Measurements from ENCODE around the gene DIS3.
"Not testable (repeated sequence)": the region's sequence is repeated elsewhere in the genome, so short reads cannot be mapped to it uniquely, and the experiment has no call there.

Gene DIS3, protein sequence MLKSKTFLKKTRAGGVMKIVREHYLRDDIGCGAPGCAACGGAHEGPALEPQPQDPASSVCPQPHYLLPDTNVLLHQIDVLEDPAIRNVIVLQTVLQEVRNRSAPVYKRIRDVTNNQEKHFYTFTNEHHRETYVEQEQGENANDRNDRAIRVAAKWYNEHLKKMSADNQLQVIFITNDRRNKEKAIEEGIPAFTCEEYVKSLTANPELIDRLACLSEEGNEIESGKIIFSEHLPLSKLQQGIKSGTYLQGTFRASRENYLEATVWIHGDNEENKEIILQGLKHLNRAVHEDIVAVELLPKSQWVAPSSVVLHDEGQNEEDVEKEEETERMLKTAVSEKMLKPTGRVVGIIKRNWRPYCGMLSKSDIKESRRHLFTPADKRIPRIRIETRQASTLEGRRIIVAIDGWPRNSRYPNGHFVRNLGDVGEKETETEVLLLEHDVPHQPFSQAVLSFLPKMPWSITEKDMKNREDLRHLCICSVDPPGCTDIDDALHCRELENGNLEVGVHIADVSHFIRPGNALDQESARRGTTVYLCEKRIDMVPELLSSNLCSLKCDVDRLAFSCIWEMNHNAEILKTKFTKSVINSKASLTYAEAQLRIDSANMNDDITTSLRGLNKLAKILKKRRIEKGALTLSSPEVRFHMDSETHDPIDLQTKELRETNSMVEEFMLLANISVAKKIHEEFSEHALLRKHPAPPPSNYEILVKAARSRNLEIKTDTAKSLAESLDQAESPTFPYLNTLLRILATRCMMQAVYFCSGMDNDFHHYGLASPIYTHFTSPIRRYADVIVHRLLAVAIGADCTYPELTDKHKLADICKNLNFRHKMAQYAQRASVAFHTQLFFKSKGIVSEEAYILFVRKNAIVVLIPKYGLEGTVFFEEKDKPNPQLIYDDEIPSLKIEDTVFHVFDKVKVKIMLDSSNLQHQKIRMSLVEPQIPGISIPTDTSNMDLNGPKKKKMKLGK

GRCh38 chr13:72781451-72782439 lies at the start of gene DIS3, which contains the start of gene PIBF1:
Gene DIS3, minus strand, starts transcription at chr13:72781900. Its CDS starts 68 bp downstream, at chr13:72781832.
Gene PIBF1, plus strand, starts transcription at chr13:72782133. Its CDS starts 1,337 bp downstream, at chr13:72783470.
- peak; percentile 91 for DNase-seq (ENCODE audit: extremely low read depth, low read depth)
- TF ChIP-seq CTCF (IDR thresholded peaks at IDR 0.05; ENCODE audit: low read depth, low read length) = peak; percentile 1; the same call in 1 of the 2 replicates

DNA sequence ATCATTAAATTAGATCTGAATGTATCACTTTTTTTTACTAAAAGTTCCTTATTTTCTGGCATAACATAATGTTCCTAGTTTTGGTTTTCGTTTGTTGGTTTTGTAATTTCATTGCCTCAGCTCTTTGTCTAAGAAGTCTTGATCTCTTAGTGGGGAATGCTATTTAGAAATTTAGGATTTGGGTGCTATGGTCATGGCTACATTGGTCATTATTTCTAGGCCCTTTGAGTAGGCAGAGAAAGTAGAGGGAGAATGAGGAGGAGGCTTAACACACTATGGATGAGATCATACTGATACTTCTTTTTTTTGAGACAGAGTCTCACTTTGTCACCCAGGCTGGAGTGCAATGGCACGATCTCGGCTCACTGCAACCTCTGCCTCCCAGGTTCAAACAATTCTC lies 42.0 kb upstream of the DIS3 start:
- DNase-seq (ENCODE audit: extremely low read depth, low read depth) = no peak

DNA sequence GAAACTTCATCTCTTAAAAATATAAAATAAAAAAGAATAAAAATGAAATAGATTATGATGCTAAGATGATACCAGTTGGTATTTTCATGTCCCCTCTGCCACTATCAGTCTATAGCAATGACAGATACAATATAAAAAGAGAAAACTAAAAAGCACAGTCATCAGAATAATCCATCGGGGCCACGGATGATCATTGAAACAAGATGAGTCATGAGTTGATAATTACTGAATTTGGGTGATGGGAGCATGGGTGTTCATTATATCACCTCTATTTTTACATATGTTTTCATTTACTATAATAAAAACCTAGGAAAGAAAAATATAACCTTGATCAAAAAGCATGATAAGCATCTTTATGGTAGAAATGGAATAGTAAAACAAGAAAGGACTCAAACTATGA lies 41.4 kb upstream of the DIS3 start:
- DNase-seq (ENCODE audit: extremely low read depth, low read depth) = no peak
- no peak for TF ChIP-seq CTCF (IDR thresholded peaks at IDR 0.05; ENCODE audit: low read depth, low read length)

More for the DNA sequence above, 42.0 kb upstream of the DIS3 start:
- no peak for TF ChIP-seq CTCF (IDR thresholded peaks at IDR 0.05; ENCODE audit: low read depth, low read length)

GRCh38 chr13:72820898-72821279 lies 39.2 kb upstream of the DIS3 start:
- DNase-seq (ENCODE audit: extremely low read depth, low read depth) = no peak
- no peak for TF ChIP-seq CTCF (IDR thresholded peaks at IDR 0.05; ENCODE audit: low read depth, low read length)

GRCh38 chr13:72820156-72820897 lies 38.6 kb upstream of the DIS3 start:
- TF ChIP-seq CTCF (IDR thresholded peaks at IDR 0.05; ENCODE audit: low read depth, low read length) = no peak
- no peak for DNase-seq (ENCODE audit: extremely low read depth, low read depth)

GRCh38 chr13:72808917-72809500 lies 27.3 kb upstream of the DIS3 start:
- TF ChIP-seq CTCF (IDR thresholded peaks at IDR 0.05; ENCODE audit: low read depth, low read length) = peak; percentile 37
- DNase-seq (ENCODE audit: extremely low read depth, low read depth) = no peak

- DNase-seq (ENCODE audit: extremely low read depth, low read depth) = not testable (repeated sequence)
Observed at GRCh38 chr13:72806514-72806913, 24.8 kb upstream of the DIS3 start.

Measured in AG09319 (cell line).